HL-60 (cell line): ENCODE measurements around the gene SCYL1.

Source experiments
- POLR2AphosphoS5 ChIP-seq: IDR thresholded peaks from 2 replicates; pipeline ENCODE4 v1.6.1; 2012; ENCODE audit warnings: low read depth
- SPI1 ChIP-seq: IDR thresholded peaks from 2 replicates; pipeline ENCODE4 v1.6.1; 2012; ENCODE audit warnings: low read depth, mild to moderate bottlenecking, borderline replicate concordance
- TF ChIP-seq, protein P1 (sequence below): IDR thresholded peaks from one replicate; pipeline ENCODE4 v1.5.1; 2011; ENCODE audit warnings: low read length, control low read depth, inconsistent platforms; ENCODE audit not compliant: insufficient read depth

GRCh38 chr11:65492387-65492636 is 32.6 kb upstream of the SCYL1 start:
- TF ChIP-seq, protein P1, sequence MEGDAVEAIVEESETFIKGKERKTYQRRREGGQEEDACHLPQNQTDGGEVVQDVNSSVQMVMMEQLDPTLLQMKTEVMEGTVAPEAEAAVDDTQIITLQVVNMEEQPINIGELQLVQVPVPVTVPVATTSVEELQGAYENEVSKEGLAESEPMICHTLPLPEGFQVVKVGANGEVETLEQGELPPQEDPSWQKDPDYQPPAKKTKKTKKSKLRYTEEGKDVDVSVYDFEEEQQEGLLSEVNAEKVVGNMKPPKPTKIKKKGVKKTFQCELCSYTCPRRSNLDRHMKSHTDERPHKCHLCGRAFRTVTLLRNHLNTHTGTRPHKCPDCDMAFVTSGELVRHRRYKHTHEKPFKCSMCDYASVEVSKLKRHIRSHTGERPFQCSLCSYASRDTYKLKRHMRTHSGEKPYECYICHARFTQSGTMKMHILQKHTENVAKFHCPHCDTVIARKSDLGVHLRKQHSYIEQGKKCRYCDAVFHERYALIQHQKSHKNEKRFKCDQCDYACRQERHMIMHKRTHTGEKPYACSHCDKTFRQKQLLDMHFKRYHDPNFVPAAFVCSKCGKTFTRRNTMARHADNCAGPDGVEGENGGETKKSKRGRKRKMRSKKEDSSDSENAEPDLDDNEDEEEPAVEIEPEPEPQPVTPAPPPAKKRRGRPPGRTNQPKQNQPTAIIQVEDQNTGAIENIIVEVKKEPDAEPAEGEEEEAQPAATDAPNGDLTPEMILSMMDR = no peak
- no peak for TF ChIP-seq POLR2AphosphoS5
- TF ChIP-seq SPI1 = no peak
